Measurements from ENCODE around the gene ANTXRL.
"Not testable (repeated sequence)": the region's sequence is repeated elsewhere in the genome, so short reads cannot be mapped to it uniquely, and the experiment has no call there.

The ANTXRL gene

DNA sequence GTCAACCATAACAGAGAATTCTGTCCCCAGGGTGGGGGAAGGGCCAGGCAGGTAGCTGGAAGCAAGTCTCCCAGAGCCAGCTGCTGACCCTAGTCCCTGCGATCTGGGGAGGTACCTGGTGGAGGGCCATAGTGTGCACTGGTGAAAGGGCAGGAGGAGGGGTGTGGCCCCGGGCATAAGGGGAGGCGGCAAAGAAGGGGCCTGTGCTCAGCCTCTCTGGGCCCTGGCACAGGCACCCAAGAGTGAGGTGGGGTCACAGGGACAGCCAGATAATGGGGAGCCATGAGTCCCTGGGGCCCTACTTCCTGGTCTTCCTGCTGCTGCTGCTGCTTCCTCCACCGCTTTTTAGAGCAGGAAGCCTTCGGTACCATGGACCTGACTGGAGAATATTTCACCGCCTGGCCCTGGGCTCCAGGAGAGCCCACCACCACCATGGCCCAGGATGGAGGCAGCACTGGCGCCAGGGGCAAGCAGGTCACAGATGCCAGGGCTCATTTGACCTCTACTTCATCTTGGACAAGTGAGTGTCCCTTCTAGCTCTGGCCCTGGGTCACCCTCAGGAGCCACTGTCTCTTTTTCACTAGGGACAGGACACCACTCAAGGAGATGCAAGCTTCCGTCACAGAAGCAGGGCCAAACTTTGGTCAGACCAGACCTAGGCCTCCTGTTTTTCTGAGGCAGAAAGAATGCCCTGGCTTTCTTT is at the start of gene ANTXRL:
Gene ANTXRL (plus strand): TSS at position 7 of the 703 bp plus-strand sequence. CDS start 266 bp downstream, at position 273.
- in situ Hi-C loops (cut with MboI; ENCODE audit: low sequenced_read_pairs) = no loop called here

DNA sequence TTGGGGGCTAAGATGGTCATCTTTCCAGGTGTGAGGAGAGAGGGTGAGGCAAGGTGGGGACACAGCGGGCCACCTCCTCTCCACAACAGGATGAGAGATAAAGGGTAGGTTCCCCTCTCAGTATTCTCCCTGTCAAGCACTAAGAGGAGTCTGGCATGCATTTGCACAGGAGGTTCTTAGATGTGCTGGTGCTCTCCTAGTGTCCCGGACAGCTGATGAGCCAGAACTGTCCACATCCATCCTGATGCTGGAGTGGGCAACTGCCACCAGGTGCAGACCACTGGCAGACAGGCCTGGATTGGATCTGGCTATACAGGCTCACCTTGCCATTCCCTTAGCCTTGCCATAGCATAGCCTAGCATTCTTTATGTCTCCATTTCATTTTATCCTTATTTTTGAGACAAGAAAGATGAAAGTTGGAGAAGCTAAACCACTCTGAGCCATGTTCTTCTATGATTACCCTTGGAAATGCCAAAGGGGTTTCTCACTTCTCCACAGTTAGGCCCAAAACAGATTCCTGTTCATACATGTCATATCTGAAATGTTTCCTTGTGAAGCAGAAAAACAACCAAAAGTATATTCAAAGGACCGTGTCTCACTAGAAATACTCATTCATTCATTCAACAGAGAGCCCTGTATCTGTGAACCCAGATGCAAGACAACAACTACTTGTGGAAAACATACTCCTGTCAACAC is 48.8 kb upstream of the ANTXRL start:
- in situ Hi-C loops (cut with MboI; ENCODE audit: low sequenced_read_pairs) = no loop called here

DNA sequence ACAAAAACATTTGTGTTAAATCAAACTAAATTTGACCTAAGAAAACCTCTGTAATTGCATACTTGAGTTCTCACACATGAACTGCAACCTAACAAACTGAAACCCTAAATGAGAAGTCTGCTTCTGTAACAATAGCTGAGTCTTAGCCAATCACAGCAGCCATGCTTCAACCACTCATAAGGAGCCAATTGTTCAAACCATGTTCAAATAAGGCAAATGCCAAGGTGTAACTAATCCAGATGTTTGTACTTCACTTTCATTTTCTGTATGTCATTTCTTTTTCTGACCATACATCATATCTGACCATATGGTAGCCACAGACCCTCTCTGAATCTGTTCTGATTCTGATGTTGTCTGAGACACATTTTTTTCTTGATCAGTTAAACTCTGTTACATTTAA is 47.5 kb upstream of the ANTXRL start:
- in situ Hi-C loops (cut with MboI; ENCODE audit: low sequenced_read_pairs) = no loop called here

DNA sequence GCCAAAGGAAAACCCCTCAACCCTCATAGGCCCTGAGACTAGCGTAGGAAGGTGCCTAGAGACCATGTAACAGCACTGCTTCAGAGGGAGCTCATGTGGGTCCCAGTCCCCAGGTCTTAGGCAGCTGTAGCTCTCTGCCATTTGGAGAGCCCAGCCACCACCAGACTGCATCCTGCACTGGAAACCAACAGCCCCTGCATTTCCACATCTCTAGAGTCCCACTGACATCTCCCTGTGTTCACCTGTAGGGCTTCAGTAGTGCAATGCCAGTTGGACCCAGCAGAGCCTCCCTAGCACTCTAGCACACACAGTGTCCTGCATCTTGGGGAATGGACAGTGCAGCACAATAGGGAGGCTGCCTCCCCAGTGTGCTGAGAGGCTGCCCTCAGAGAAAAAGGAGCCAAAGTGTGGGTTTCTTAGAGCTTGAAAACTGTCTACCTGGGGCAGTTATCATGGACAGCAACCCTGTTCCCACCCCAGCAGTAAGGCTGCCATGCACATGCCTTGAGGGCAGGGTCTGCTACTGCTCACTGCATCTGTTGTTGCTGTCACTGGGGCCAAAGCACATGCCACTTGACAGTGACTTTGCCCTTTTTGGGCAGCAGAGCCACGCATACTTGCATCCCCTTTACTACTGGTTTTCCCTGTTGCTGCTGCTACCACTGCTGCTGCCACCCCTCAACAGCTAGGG is 46.7 kb upstream of the ANTXRL start:
- in situ Hi-C loops (cut with MboI; ENCODE audit: low sequenced_read_pairs) = no loop called here

DNA sequence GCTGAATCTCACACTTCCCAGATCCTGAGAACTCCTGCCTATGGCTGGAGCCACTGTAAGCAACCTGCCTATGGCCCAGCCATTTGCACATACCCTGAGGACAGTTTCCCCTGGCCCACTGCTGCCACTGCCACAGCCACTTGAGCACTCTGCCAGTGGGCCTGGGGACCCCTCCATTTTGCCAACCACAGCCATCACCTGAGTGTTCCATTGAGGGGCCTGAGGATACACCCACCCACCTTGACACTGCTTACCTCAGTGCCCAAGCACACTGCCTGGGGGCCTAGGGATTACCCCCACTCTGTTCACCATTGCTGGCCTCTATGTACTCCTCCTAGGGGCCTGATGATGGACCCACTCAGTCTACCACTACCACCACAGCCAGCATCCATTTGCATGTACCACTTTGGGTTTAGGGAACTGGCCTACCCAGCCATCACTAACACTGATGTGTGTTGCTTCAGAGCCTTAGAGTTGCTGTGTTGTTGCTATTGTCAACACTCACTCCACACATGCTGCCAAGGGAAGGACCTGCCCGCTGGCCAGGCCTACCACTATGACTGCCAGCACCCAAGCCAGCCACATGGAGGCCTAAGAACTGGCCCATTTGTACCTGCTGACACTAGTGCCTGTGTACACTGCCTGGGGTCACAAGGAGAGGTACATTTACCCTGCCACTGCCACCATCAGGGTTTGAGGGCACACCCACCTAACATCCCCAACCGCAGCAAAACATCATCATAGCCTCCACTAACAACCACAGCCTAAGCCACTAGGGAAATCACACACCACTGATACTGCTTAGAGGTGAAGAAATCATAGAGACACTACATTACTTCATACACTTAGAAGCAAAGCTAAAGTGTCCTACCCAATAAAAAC is 45.9 kb upstream of the ANTXRL start:
- in situ Hi-C loops (cut with MboI; ENCODE audit: low sequenced_read_pairs) = no loop called here

DNA sequence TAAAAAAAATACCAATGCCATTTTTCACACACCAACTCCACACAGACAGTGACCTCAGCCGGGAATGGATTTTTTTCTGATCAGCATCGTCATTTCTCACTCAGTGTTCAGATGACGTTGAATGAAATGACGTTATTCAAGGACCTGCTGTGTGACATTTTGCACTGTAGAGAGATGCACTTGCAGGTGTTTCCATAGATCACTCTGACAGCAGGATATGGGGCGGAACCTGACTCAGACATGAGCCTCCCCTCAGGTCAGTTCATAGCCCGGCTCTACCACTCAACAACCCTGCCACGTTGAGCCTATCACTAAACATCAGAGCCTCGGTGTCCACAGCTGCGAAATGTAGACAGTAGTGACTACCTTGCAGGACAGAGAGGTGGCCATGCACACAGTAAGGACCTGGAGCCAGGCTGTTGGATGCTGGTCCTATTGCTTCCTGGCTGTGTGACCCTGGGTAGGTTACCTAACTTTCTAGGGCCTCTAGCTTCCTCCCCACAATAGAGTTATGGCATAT is 41.4 kb upstream of the ANTXRL start:
- in situ Hi-C loops (cut with MboI; ENCODE audit: low sequenced_read_pairs) = no loop called here

DNA sequence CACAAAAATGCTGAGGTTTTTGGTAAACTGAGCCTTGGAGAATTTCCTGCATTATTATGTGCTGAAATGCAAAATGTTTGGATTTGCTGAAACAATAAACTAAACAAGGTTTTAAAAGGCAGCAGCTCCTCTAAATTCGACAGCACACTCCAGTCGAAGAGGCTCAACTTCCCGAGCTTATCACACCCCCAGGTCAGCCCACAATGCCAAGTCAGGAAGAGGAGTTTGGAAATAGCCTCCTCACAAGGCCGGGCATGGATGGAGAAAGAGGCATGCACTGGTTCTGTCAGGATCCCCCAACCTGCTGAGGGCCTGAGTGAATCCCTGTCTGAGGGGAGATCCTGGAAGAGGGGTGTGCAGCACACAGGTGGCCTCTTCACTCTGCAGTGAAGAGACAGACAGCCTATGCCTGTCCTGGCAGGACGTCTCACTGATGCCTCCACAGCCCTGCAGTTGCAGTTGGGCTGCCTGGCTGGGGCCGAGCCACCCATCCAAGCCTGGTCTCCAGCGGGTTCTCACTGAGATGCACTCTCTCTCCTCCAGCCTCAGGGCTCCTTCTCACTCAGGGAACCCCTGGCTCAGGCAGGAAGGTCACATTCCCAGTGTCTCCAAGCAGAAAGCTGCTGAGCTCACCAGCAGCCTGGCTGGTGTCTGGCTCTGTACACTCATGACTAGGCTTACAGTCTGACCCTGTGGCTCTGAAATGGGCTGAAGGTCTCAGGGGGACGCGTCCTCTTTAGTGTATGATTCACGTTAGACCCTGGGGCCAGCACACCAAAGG is 40.2 kb upstream of the ANTXRL start:
- in situ Hi-C loops (cut with MboI; ENCODE audit: low sequenced_read_pairs) = not testable (repeated sequence)

DNA sequence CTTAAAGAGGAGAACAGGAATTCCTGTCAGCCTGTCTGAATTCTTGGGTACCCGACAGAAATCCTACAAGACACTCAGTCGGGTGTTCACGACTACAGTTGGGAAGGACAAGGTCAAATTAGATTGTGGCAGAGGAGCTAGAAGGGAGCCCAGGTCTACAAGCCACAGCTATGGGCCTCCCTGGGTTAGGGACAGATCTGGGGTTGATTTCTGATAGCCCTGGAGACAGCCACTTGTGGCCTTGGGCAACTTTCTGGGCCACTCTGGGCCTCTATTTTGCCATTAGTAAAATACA is 39.7 kb upstream of the ANTXRL start:
- in situ Hi-C loops (cut with MboI; ENCODE audit: low sequenced_read_pairs) = no loop called here

DNA sequence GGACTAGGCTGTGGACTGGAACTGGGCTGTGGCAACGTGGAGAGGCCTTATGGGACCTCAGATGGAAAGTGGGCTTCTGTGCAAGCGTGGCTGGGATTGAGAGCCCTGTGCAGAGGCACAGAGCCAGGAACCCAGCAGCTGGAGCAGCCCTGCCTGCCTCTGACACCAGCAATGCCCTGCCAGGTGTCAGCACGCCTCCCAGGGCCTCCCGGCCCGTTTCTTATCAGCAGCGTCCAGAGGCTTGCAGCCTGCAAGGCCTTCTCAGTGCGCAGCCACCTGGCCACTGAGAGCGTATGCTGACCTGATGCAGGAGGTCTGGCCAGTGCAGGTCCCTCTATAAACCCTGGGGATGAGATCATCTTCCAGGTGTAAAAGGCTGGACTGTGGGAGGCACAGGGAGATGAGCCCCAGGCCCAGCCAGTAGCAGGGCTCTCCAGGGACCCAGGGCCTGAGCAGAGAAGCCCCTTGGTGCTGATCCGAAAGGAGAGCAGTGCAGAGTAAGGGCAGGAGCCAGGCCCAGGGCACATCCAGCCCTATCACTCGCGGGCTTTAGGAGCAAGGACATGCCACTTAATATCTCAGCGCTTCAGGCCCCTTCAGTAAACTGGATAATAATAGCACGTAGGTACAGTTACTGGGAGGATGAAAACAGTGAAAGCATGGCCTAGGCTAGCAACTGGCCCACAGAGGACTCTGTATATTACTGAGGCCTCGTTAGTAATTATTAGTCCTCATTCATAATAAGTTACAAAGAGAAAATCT is 38.8 kb upstream of the ANTXRL start:
- in situ Hi-C loops (cut with MboI; ENCODE audit: low sequenced_read_pairs) = no loop called here

DNA sequence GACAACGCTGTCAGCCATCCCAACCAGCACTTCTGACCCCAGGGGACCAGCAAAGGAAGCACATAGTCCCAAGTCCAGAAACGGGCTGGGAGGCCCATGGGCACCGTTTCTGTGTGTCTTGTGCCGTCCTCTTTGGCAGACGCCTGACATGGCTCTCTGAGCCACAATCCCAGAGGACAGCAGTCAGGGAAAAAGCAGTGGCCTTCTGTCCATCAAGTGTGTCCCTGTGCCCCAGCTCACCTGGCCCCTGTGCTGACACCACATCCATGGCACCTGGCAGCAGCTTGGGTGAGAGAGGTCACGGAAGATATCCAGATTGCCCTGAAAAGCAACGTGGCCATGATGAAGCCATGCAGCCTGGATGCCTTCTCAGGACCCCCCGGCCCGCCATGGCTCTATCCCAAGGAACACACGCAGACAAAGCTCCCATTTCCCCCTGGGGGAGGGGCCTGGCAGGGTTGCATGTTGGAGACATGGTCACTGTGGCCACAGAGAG is 38.1 kb upstream of the ANTXRL start:
- in situ Hi-C loops (cut with MboI; ENCODE audit: low sequenced_read_pairs) = no loop called here

DNA sequence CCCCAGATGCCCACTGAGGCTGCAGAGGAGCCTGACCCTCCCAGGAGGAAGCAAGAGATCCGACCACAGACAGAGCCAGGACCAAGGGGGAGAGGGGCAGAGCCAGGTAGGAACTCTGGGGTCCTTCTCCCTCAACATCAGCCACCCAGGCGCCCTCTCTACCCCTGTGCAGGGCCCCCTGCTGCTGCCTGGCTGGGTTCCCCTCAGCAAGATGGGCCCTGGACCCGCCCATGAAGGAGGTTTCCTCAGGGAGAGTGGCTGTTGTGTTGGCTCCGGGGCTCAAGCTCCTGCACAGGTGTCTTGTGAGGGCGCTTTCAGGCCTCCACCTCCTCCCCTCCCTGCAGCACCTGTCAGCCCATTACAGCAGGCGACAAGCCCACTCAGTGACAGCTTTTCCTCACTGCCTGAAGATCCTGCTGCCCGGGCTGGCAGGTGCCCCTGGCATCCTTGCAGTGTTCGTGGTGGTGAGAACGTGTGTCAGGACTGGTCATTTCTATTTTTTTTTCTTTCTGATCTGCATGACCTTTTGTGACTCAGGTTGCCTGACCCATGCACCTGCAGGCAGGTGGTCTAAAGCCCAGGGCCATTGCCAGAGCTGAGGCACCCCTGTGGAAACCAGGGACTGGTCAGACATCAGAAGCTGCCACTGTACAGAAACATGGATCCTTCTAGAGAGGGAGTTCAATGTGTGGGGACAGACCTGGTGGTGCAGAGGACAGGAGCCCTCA is 37.0 kb upstream of the ANTXRL start:
- in situ Hi-C loops (cut with MboI; ENCODE audit: low sequenced_read_pairs) = loop anchor here (25.0 kb wide), 1 partner anchor 1012 kb away; no protein-coding TSS in a partner anchor

DNA sequence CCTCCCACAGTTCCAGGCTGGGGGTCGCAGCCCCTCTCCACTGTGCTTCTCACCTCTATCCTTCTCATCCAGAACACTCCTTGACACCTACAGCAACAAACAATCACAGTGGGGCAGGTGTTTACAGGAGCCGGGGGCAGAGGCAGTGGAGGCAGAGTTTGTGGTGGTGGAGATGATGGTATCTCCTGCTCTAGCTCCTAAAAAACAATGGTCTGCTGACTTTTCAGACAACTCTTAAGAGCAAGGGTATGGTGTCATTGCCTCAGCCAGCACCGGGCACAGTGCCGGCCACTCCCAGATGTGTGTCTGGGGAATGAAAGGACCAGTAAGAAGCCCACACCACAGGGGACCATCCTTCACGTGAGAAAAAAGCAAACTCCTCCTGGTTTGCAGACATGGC is 36.3 kb upstream of the ANTXRL start:
- in situ Hi-C loops (cut with MboI; ENCODE audit: low sequenced_read_pairs) = loop anchor here (25.0 kb wide), 1 partner anchor 1013 kb away; no protein-coding TSS in a partner anchor

DNA sequence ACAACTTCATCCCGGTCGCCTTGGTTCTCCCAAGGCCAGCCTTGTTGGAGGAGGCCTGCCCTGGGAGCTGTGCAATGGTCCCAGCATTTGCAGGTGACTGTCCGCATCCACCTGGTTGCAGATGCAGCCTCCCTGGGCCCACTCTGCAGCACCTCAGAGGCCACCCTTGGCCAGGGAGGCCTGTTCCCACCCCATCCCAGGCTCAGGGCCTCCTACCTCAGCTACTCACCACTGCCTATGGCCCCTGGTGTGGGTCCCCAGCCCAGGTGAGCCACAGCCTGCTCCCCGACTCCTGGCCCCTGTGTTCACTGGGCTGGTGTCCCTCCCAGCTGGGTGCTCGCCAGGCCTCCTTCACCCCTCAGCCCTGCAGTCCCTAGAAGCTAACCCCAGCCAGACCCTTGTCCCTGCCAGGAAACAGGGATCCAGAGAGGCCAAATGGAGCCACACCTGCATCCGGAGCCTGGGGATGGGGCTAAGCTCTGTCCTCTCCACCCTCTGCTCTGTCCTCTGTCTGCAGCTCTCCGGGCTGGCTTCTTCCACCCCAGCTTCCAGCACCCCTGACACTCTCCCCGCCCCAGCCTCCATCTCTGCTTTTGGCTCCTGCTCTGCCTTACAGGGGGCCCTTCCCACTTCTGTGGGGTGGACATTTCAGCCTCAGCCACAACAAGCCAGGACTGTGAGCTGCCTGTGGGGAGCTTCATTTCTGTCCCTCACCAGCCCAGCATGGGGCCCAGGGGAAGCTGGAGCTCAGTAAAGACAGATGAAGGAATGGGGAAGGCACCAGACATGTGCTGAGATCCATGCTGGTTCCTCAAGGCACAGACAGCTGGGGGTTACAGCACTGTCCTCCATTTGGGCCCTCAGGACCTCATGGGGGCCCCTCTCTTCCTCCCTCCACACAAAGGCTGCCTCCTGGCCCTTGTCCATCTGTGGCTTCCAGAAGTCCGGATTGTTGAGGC is 35.6 kb upstream of the ANTXRL start:
- in situ Hi-C loops (cut with MboI; ENCODE audit: low sequenced_read_pairs) = loop anchor here (25.0 kb wide), 1 partner anchor 1014 kb away; no protein-coding TSS in a partner anchor

DNA sequence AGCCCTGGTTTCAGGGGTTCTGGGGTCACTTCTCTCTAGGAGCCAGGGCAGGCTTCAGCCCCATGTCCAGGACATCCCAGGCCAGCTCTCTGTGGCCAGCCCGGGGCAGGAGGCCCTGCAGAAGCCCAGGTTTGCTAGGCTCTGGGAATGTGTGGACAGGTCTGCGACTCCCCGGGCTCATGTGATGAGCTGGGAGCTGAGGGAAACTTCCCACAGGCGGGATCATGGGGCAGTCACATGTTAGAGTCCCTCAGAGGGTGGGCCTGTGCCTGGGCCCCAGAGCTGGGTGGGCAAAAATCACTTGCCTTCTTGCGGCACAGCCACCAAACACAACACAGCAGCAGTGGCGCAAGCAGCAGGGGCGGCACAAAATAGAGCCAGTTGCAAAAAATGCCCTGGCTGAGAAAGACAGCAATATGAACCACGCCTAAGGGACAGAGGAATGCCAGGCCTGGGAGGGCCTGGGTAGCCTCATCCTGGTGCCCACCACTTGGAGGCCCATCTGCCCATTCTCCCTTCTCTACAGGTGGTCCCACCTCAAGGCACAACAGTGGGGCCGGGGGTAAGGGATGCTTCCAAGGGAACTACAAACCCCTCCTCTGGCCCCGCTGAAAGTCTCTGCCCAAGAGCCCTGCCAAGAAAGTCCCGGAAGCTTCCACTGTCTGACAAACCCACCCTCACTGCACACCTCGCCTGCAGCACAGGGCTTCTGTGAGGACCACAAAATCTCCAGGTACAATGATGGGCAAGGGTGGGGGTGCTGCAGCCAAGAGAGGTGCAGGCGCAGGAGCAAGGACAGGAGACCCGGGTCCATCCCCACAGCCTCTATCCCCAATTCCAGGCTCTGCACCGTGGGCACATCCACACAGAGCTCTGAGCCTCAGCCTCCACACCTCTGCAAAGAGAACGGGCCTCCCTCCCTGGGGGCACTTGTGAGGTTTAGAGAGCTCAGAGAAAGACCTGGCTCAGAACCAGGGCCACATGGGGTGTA is 34.6 kb upstream of the ANTXRL start:
- in situ Hi-C loops (cut with MboI; ENCODE audit: low sequenced_read_pairs) = loop anchor here (25.0 kb wide), 1 partner anchor 1015 kb away; no protein-coding TSS in a partner anchor

DNA sequence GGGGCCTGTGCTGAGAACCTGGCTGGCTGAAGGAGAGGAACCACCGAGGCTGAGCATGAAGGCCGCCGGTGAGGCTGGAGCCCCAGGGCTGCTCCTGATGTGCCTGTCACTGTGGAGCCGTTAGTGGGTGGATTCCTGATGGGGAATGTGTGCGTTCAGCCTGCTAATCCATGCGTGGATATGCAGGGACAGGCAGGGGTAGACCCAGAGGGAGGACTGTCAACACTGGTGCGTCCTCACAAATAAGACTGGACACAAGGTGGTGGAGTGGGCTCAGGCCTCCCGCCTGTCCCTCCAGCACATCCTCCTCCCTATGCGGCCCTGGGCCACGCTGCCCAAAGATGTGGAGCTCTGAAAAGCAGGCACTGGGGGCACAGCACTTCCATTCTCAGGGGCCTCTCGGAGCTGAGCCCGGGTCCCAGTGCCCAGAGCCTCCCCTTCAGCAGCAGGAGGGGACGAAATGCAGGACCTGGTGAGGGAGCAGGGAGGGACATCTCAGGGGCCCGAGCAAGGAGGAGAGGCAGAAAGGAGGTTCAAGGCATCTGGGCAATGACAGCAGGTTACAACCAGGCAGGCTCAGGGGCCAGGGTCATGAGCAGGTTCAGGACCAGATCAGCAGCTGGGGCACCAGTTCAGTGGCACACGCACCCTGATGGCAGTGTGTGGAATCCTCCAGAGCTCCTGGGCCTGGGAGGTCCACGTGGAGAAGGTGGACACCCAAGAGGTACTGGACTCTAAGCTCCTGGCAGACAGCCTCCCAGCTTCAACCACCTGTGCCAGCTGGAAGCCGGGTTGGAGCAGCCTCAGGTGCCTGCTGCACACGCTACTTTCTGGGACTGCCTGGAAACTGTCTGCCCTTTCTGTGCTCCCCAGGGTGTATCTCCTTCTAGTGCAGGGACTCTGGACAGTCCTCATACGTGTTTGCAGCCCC is 33.5 kb upstream of the ANTXRL start:
- in situ Hi-C loops (cut with MboI; ENCODE audit: low sequenced_read_pairs) = loop anchor here (25.0 kb wide), 1 partner anchor 1016 kb away; no protein-coding TSS in a partner anchor

All from HL-60/S4 treated with retinoic acid at 250 ng/mL for 4 days and 3 days (cell line).